HEK293 (cell line): ENCODE measurements around the gene MYO1E.

Experiments used
- GLI4 ChIP-seq: fragments of 450-650 bp; formaldehyde crosslinking; IDR thresholded peaks from 2 replicates; pipeline ENCODE4 v1.5.1; 2016; ENCODE audit warnings: missing biosample characterization, missing genetic modification characterization
- RBAK ChIP-seq: fragments of 450-650 bp; formaldehyde crosslinking; IDR thresholded peaks from 2 replicates; pipeline ENCODE4 v1.5.1; 2016; ENCODE audit warnings: missing biosample characterization, missing genetic modification characterization
- ZBTB8A ChIP-seq: fragments of 450-650 bp; formaldehyde crosslinking; IDR thresholded peaks from 2 replicates; pipeline ENCODE4 v1.5.1; 2016; ENCODE audit warnings: missing biosample characterization, missing genetic modification characterization
- ZNF138 ChIP-seq: fragments of 450-650 bp; formaldehyde crosslinking; IDR thresholded peaks from 2 replicates; pipeline ENCODE4 v1.5.1; 2016; ENCODE audit warnings: missing biosample characterization, missing genetic modification characterization, borderline replicate concordance
- ZNF140 ChIP-seq: fragments of 450-650 bp; formaldehyde crosslinking; IDR thresholded peaks from 2 replicates; pipeline ENCODE4 v1.5.1; 2016; ENCODE audit warnings: missing biosample characterization, missing genetic modification characterization
- ZNF174 ChIP-seq: fragments of 450-650 bp; formaldehyde crosslinking; IDR thresholded peaks from 2 replicates; pipeline ENCODE4 v1.5.0; 2017; ENCODE audit warnings: missing biosample characterization, mild to moderate bottlenecking, missing genetic modification characterization
- ZNF747 ChIP-seq: fragments of 450-650 bp; formaldehyde crosslinking; IDR thresholded peaks from 2 replicates; pipeline ENCODE4 v1.5.1; 2016; ENCODE audit warnings: missing biosample characterization, missing genetic modification characterization
- TF ChIP-seq, protein P1 (sequence below): fragments of 450-650 bp; formaldehyde crosslinking; IDR thresholded peaks from 2 replicates; pipeline ENCODE4 v1.5.1; 2016; ENCODE audit warnings: missing biosample characterization, missing genetic modification characterization
- TF ChIP-seq, protein P2 (sequence below): fragments of 450-650 bp; formaldehyde crosslinking; IDR thresholded peaks from 2 replicates; pipeline ENCODE4 v1.5.1; 2016; ENCODE audit warnings: missing biosample characterization, missing genetic modification characterization
- TF ChIP-seq, protein P3 (sequence below): fragments of 450-650 bp; formaldehyde crosslinking; IDR thresholded peaks from 2 replicates; pipeline ENCODE4 v1.5.1; 2016; ENCODE audit warnings: missing biosample characterization, missing genetic modification characterization, low read depth

DNA sequence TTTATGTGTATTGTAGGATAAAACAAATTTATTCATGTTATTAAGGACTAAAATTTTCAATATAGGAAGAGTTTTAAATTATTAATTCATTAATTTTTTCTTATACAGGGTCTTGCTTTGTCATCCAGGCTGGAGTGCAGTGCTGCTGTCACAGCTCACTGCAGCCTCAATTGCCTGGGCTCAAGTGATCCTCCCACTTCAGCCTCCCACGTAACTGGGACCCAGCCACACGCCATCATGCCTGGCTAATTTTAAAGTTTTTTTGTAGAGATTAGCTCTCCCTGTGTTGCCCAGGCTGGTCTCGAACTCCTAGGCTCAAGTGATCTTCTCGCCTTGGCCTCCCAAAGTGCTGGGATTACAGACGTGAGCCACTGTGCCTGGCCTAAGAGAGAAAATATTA is 253.0 kb downstream of the MYO1E start:
- no peak for TF ChIP-seq ZNF747 (tag by site-specific recombination)
- no peak for TF ChIP-seq ZNF138
- no peak for TF ChIP-seq GLI4
- no peak for TF ChIP-seq ZBTB8A (tag by site-specific recombination)
- no peak for TF ChIP-seq ZNF140 (tag by site-specific recombination)
- TF ChIP-seq, protein P1, sequence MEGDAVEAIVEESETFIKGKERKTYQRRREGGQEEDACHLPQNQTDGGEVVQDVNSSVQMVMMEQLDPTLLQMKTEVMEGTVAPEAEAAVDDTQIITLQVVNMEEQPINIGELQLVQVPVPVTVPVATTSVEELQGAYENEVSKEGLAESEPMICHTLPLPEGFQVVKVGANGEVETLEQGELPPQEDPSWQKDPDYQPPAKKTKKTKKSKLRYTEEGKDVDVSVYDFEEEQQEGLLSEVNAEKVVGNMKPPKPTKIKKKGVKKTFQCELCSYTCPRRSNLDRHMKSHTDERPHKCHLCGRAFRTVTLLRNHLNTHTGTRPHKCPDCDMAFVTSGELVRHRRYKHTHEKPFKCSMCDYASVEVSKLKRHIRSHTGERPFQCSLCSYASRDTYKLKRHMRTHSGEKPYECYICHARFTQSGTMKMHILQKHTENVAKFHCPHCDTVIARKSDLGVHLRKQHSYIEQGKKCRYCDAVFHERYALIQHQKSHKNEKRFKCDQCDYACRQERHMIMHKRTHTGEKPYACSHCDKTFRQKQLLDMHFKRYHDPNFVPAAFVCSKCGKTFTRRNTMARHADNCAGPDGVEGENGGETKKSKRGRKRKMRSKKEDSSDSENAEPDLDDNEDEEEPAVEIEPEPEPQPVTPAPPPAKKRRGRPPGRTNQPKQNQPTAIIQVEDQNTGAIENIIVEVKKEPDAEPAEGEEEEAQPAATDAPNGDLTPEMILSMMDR (tag by site-specific recombination) = no peak
- TF ChIP-seq, protein P2, sequence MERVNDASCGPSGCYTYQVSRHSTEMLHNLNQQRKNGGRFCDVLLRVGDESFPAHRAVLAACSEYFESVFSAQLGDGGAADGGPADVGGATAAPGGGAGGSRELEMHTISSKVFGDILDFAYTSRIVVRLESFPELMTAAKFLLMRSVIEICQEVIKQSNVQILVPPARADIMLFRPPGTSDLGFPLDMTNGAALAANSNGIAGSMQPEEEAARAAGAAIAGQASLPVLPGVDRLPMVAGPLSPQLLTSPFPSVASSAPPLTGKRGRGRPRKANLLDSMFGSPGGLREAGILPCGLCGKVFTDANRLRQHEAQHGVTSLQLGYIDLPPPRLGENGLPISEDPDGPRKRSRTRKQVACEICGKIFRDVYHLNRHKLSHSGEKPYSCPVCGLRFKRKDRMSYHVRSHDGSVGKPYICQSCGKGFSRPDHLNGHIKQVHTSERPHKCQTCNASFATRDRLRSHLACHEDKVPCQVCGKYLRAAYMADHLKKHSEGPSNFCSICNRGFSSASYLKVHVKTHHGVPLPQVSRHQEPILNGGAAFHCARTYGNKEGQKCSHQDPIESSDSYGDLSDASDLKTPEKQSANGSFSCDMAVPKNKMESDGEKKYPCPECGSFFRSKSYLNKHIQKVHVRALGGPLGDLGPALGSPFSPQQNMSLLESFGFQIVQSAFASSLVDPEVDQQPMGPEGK (tag by site-specific recombination) = no peak
- TF ChIP-seq, protein P3, sequence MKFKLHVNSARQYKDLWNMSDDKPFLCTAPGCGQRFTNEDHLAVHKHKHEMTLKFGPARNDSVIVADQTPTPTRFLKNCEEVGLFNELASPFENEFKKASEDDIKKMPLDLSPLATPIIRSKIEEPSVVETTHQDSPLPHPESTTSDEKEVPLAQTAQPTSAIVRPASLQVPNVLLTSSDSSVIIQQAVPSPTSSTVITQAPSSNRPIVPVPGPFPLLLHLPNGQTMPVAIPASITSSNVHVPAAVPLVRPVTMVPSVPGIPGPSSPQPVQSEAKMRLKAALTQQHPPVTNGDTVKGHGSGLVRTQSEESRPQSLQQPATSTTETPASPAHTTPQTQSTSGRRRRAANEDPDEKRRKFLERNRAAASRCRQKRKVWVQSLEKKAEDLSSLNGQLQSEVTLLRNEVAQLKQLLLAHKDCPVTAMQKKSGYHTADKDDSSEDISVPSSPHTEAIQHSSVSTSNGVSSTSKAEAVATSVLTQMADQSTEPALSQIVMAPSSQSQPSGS (tag by site-specific recombination) = no peak
- no peak for TF ChIP-seq RBAK (tag by site-specific recombination)
- no peak for TF ChIP-seq ZNF174
